Measurements from ENCODE around the gene NCOA7.

Gene NCOA7

GRCh38 chr6:125790358-125791150 lies at the start of gene NCOA7:
NCOA7 (plus strand) TSS chr6:125790960; CDS start chr6:125815355, 24,395 bp downstream.
- DNase-seq (ENCODE audit: insufficient read length, low spot score) = peak; percentile 33
- FAIRE-seq = no peak
- peak; percentile 64 for TF ChIP-seq POLR2A (IDR thresholded peaks at IDR 0.05; ENCODE audit: low read depth, low read length)

- FAIRE-seq (no peak), DNase-seq (ENCODE audit: insufficient read length, low spot score) (no peak)
- no peak for TF ChIP-seq POLR2A (IDR thresholded peaks at IDR 0.05; ENCODE audit: low read depth, low read length)
These were observed 49.4 kb upstream of the NCOA7 start for GRCh38 chr6:125741336-125741735.

GRCh38 chr6:125742024-125742423 lies 48.7 kb upstream of the NCOA7 start:
- DNase-seq (ENCODE audit: insufficient read length, low spot score) (no peak), FAIRE-seq (no peak)
- TF ChIP-seq POLR2A (IDR thresholded peaks at IDR 0.05; ENCODE audit: low read depth, low read length) = no peak

GRCh38 chr6:125742464-125743120 lies 48.2 kb upstream of the NCOA7 start:
- FAIRE-seq = no peak

GRCh38 chr6:125743604-125744003 lies 47.2 kb upstream of the NCOA7 start:
- no peak for DNase-seq (ENCODE audit: insufficient read length, low spot score)
- FAIRE-seq = no peak
- TF ChIP-seq POLR2A (IDR thresholded peaks at IDR 0.05; ENCODE audit: low read depth, low read length) = no peak

More at GRCh38 chr6:125742464-125743120, 48.2 kb upstream of the NCOA7 start:
- DNase-seq (ENCODE audit: insufficient read length, low spot score) = no peak
- TF ChIP-seq POLR2A (IDR thresholded peaks at IDR 0.05; ENCODE audit: low read depth, low read length) = no peak

- DNase-seq (ENCODE audit: insufficient read length, low spot score) (no peak), FAIRE-seq (no peak)
- TF ChIP-seq POLR2A (IDR thresholded peaks at IDR 0.05; ENCODE audit: low read depth, low read length) = no peak
These were observed 45.3 kb upstream of the NCOA7 start for GRCh38 chr6:125745281-125746018.

GRCh38 chr6:125746019-125746414 lies 44.7 kb upstream of the NCOA7 start:
- no peak for TF ChIP-seq POLR2A (IDR thresholded peaks at IDR 0.05; ENCODE audit: low read depth, low read length)
- DNase-seq (ENCODE audit: insufficient read length, low spot score) = no peak
- no peak for FAIRE-seq

GRCh38 chr6:125746731-125747588 lies 43.8 kb upstream of the NCOA7 start:
- no peak for FAIRE-seq

GRCh38 chr6:125747589-125748405 lies 43.0 kb upstream of the NCOA7 start:
- FAIRE-seq = no peak
- no peak for DNase-seq (ENCODE audit: insufficient read length, low spot score)
- no peak for TF ChIP-seq POLR2A (IDR thresholded peaks at IDR 0.05; ENCODE audit: low read depth, low read length)

More at GRCh38 chr6:125746731-125747588, 43.8 kb upstream of the NCOA7 start:
- no peak for TF ChIP-seq POLR2A (IDR thresholded peaks at IDR 0.05; ENCODE audit: low read depth, low read length)
- DNase-seq (ENCODE audit: insufficient read length, low spot score) = no peak

GRCh38 chr6:125748406-125749172 lies 42.2 kb upstream of the NCOA7 start:
- no peak for DNase-seq (ENCODE audit: insufficient read length, low spot score)
- no peak for TF ChIP-seq POLR2A (IDR thresholded peaks at IDR 0.05; ENCODE audit: low read depth, low read length)
- no peak for FAIRE-seq

- no peak for FAIRE-seq
- TF ChIP-seq POLR2A (IDR thresholded peaks at IDR 0.05; ENCODE audit: low read depth, low read length) = no peak
- DNase-seq (ENCODE audit: insufficient read length, low spot score) = peak; percentile 78
These were observed 41.4 kb upstream of the NCOA7 start, which contains the start of gene HEY2 for GRCh38 chr6:125749173-125749864. HEY2 (plus strand) TSS chr6:125749632; CDS start chr6:125749777, 145 bp downstream.
